ENCODE results near the gene ASPHD2. TPM values are rescaled to one million over a fixed set of nuclear protein-coding genes. Genes with fewer than 3 reads are reported as not detected.
A peak's percentile ranks its signal among the peaks of the same experiment; 100 is the strongest.

ASPHD2 gene
- total and polyA plus RNA-seq, 10 donors: 2.1 to 8.0 (median 5.1) TPM

DNA sequence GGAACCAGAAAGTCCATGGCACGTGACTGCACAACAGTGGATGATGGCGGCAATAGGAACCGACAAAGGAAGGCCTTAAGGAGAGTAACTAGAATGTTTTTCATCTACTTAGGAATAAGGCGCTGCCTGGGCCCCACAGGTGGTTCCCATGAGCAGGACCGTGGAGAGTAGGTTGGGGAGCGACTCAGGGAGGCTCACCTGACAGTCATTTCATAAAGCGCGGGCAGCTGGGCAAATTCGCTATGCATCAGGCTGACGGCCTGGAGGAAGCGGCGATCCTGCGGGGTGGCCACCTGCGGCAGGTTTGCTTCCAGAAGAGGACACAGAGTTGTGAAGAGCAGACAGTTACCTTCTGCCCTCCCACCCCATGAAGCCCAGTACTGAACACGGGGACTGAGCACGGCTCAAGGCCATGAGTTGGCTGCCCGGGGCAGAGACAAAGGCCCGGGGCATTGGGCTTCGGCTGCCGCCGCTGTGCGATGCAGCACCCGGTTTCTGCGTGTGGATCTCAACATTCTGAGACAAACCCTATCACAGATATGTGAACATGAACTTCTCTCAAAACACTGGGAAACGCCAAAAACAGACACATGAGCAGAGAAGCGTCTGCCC lies 28.7 kb downstream of the ASPHD2 start:
- 93 to 96% (median 95%) methylated on average over 26 of the region's 26 CpGs for WGBS, 5 donors
- Histone ChIP-seq H3K4me1 (peaks cover 0 to 1% (median 0%) of the 10 kb centered on the region in 6 donors), H3K9me3 (no peaks in the 10 kb centered on the region), H3K27me3 (replicated peaks in 1 of 7) (no peaks in the 10 kb centered on the region), H3K4me3 (no peak overlapping the region), H3K27ac (no peak overlapping the region), H3K36me3 (peaks cover 6 to 92% (median 69%) of the 10 kb centered on the region in 6 donors)
- intact Hi-C loops (cut with DNase I; ENCODE audit: low total_unique reads): no loop called here
- DNase-seq: no peak
- TF ChIP-seq POLR2AphosphoS5 (IDR thresholded peaks at IDR 0.05) (no peak), POLR2A (IDR thresholded peaks at IDR 0.05) (no peak)
- TF ChIP-seq, protein P1, sequence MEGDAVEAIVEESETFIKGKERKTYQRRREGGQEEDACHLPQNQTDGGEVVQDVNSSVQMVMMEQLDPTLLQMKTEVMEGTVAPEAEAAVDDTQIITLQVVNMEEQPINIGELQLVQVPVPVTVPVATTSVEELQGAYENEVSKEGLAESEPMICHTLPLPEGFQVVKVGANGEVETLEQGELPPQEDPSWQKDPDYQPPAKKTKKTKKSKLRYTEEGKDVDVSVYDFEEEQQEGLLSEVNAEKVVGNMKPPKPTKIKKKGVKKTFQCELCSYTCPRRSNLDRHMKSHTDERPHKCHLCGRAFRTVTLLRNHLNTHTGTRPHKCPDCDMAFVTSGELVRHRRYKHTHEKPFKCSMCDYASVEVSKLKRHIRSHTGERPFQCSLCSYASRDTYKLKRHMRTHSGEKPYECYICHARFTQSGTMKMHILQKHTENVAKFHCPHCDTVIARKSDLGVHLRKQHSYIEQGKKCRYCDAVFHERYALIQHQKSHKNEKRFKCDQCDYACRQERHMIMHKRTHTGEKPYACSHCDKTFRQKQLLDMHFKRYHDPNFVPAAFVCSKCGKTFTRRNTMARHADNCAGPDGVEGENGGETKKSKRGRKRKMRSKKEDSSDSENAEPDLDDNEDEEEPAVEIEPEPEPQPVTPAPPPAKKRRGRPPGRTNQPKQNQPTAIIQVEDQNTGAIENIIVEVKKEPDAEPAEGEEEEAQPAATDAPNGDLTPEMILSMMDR (IDR thresholded peaks at IDR 0.05 in 8 of 11, conservative IDR thresholded peaks at IDR 0.05 in 3 of 11): no peak

DNA sequence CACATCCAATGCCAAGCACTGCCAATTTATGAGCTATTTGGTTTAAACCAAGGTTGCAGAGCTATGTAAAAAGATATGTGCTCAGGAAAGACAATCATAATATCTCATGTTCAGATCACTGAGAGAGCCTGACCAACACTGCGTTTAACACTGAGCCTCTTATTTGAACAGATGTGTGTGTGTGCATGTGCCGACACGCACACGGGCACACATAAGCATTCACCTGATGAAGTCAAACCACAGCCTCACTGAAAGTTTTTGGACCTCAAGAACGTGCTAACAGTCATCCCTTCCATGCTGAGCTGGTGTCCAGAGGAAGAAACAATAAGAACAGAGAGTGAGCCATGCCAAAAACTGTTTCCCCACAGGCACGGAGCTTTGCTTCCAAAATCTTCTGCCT lies 31.1 kb downstream of the ASPHD2 start:
- Histone ChIP-seq H3K4me3 (no peak overlapping the region), H3K4me1 (peaks cover 0 to 17% (median 3%) of the 10 kb centered on the region in 6 donors), H3K9me3 (no peaks in the 10 kb centered on the region), H3K27ac (no peak overlapping the region), H3K36me3 (peaks cover 8 to 99% (median 77%) of the 10 kb centered on the region in 6 donors), H3K27me3 (replicated peaks in 1 of 7) (no peaks in the 10 kb centered on the region)
- TF ChIP-seq POLR2A (IDR thresholded peaks at IDR 0.05): no peak
- TF ChIP-seq, protein P1 (IDR thresholded peaks at IDR 0.05 in 8 of 11, conservative IDR thresholded peaks at IDR 0.05 in 3 of 11): no peak
- no peak for TF ChIP-seq POLR2AphosphoS5 (IDR thresholded peaks at IDR 0.05)
- no peak for DNase-seq
- 88 to 95% (median 91%) methylated on average over 6 of the region's 6 CpGs for WGBS, 5 donors
- intact Hi-C loops (cut with DNase I; ENCODE audit: low total_unique reads): loop anchor here (10.0 kb wide), 1 partner anchor 65 kb away; no protein-coding TSS in a partner anchor

GRCh38 chr22:26461188-26461810 lies 32.2 kb downstream of the ASPHD2 start:
- TF ChIP-seq POLR2AphosphoS5 (IDR thresholded peaks at IDR 0.05) (no peak), POLR2A (IDR thresholded peaks at IDR 0.05) (no peak)
- TF ChIP-seq, protein P1 (IDR thresholded peaks at IDR 0.05 in 8 of 11, conservative IDR thresholded peaks at IDR 0.05 in 3 of 11): peak; percentile 18 to 79 (median 66)
- peaks cover 0 to 17% (median 3%) of the 10 kb centered on the region in 6 donors for H3K4me1 ChIP-seq
- WGBS, 5 donors: 42 to 55% (median 44%) methylated on average over 3 of the region's 3 CpGs
- no peaks in the 10 kb centered on the region for H3K27me3 ChIP-seq (replicated peaks in 1 of 7)
- DNase-seq: no peak
- intact Hi-C loops (cut with DNase I; ENCODE audit: low total_unique reads): loop anchor here (10.0 kb wide), 1 partner anchor 66 kb away; no protein-coding TSS in a partner anchor
- no peak overlapping the region for H3K27ac ChIP-seq
- peaks cover 8 to 100% (median 81%) of the 10 kb centered on the region in 6 donors for H3K36me3 ChIP-seq
- H3K9me3 ChIP-seq: no peaks in the 10 kb centered on the region
- no peak overlapping the region for H3K4me3 ChIP-seq

DNA sequence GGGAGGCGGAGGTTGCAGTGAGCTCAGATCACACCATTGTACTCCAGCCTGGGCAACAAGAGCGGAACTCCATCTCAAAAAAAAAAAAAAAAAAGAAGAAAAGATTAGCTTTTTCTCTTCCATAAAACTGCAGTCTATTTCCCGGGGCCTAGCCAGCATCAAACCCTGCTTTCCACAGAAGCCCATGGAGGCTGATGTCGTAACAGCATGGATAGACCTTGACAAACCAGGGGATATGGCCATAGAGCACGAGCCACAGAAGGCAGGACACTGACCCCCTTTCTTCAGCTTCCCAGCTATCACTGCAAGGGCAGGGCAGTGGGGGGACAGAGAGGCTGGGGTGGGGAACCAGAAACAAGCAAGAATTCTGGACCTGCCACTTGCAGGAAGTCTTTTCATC lies 33.0 kb downstream of the ASPHD2 start:
- DNase-seq: no peak
- no peak overlapping the region for H3K4me3 ChIP-seq
- no peaks in the 10 kb centered on the region for H3K27me3 ChIP-seq (replicated peaks in 1 of 7)
- intact Hi-C loops (cut with DNase I; ENCODE audit: low total_unique reads): loop anchor here (10.0 kb wide), 1 partner anchor 67 kb away; no protein-coding TSS in a partner anchor
- no peaks in the 10 kb centered on the region for H3K9me3 ChIP-seq
- H3K36me3 ChIP-seq: peaks cover 8 to 100% (median 86%) of the 10 kb centered on the region in 6 donors
- 89 to 96% (median 94%) methylated on average over 5 of the region's 5 CpGs for WGBS, 5 donors
- TF ChIP-seq POLR2A (IDR thresholded peaks at IDR 0.05) (no peak), POLR2AphosphoS5 (IDR thresholded peaks at IDR 0.05) (no peak)
- TF ChIP-seq, protein P1 (IDR thresholded peaks at IDR 0.05 in 8 of 11, conservative IDR thresholded peaks at IDR 0.05 in 3 of 11): no peak
- peaks cover 0 to 17% (median 3%) of the 10 kb centered on the region in 6 donors for H3K4me1 ChIP-seq
- H3K27ac ChIP-seq: no peak overlapping the region
